GM21723 (cell line): ENCODE data around the gene CIAPIN1.

Experiments used
- ATAC-seq: cut with Tn5 transposase; IDR thresholded peaks from one replicate; pipeline ENCODE4 v1.9.1; 2021; ENCODE audit warnings: mild to moderate bottlenecking, moderate library complexity; ENCODE audit not compliant: unreplicated experiment

The CIAPIN1 gene

DNA sequence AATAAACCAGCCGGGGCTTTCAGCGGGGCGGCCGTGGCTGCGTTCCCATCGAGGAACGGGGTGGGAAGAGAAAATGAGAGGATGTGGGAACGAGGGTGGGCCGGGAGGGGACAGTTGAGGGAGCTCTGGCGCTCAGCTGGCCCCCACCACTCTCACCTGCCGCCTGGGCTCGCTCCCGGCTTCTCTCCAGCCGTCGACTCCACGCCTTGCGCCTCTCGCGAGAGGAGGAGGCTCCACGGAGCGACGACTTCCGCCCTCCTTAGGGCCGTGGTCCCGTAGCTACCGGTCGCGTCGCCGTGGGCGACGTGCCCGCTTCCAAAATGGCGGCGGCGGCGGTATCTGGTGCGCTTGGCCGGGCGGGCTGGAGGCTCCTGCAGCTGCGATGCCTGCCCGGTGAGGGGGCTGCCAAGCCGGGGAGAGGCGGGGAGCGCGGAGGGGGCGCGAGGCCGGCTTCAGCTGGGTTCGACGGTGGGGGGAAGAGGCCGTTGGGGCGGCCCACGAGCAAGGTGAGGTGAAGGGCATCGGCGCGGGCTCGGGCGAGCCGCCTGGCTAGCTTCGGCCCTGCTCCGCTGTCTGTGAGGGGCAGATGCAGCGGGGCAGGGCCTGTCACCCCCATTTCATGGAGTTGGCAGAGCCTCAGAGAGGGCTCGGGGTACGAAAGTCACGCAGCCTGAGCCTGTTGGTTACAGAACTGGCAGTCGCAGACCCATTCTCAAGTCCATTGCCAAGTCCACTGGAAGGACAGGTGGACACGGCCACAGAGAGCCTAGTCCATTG is at the start of gene CIAPIN1, which contains the start of gene COQ9:
TSS of gene CIAPIN1 (minus strand) at position 200 of the 777 bp plus-strand sequence. CDS start 6,457 bp downstream, outside the sequence.
TSS of gene COQ9 (plus strand) at position 294 of the 777 bp plus-strand sequence. CDS start at position 321, 27 bp downstream.
- ATAC-seq, result peak; percentile 97

DNA sequence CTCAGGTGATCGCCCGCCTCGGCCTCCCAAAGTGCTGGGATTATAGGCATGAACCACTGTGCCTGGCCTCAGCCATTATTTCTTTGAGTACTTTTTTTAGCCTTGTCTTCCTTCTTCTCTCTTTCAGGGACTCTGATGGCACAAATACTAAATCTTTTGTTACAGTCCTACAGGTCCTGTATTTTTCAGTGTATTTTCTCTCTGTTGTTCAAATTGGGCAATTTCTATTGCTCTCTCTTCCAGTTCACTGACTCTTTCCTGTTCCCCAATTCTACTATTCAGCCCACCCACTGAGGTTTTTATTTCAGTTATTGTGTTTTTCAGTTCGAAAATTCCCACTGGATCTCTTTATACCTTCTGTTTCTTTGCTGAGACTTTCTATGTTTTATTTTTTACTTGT is 46.6 kb upstream of the CIAPIN1 start:
- ATAC-seq, result no peak

DNA sequence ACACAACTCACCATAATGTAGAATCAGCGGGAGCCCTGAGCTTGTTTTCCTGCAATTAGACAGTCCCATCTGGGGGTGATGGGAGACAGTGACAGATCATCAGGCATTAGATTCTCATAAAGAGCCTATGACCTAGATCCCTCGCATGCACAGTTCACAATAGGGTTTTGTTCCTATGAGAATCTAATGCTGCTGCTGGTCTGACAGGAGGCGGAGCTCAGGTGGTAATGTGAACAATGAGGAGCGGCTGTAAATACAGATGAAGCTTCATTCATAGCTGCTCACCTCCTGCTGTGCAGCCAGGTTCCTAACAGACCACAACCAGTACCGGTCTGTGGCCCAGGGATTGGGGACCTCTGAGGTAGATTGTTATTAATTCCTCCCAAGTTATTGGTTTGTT is 42.0 kb upstream of the CIAPIN1 start:
- no peak for ATAC-seq

DNA sequence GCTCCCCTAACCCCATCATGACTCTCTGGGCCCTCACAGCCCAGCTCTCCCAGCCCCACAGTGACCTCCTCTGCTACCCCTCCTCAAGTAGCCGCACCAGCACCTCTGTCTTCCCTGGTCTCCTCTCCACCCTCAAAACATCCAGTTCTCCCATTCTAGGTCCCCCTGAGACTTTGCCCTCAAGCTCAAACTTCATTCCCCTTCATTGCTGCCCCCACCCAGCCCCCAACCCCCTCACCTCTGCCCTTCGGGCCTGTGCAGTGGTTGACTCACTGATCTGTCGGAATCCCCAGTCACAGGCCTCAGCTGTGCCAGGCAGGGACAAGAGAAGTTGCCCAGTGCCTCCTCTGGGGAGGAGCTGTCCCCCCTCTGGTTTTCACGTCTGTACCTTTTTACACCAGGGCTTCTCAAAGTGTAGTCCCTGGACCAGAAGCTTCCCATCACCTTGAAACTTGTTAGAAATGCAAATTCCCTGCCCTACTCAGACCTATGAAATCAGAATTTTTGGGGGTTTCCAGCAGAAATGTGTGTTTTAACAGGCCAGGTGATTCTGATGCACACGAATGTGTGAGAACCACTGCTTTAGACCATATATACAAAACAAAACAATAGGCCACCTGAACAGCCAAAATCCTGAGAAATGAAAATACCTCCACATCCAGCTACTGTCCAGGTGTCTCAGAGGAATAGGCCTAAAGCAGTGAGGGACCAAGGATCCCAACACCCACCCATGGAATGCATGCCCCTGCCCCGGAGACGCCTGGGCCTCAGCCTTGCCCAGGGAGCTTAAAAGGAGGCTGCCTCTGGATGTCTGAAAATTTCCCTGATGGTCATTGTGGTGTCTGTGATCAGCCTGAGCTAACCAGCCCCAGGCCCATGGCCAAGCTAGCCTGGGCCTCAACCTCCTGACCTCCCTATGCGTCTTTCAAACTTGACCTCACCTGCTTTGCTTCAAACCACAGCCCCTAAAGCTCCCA is 40.0 kb upstream of the CIAPIN1 start:
- ATAC-seq, result no peak

DNA sequence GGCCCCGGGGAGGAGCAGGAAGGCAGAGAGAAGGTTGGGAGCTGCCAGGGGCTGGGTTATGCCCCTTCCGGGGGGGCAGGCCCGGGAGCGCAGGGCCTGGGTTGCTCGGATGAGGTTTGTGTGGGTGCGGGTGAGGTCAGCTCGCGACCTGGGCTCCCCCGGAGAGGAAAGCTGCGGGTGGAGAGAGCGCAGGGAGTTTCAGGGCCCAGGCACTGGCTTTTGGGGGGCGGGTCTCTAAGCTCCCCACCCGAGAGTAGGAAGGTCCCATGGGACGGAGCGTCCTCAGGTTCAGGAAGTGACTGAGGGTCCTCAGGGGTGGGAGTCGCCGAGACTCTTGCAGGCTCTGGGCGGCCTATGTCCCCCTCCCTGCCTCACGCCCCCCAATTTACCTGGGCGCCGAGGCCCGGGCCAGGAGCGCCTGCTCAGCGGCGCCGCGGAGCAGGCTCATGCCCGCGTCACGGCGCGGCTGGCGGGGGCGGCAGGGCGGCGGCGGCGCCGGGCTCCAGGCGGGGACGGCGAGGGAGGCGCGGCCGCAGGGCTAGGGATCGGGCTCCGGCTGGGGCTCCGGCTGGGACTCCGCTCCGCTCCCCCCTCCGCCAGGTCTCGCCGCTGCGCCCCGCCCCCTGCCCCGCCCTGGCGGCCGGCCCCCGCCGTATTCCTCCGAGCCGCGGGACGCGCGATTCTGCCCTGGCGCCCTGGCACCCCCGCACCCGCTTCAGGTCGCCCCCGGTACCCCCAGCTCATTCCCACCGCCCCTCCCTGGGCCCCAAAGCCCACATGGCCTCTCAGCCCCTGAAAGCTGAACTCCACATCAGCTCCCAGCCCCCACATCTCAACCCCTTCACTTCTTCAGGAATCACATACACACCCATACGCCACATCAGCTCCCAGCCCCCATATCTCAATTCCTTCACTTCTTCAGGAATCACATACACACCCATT is 39.0 kb upstream of the CIAPIN1 start, which contains the start of gene DOK4:
TSS of gene DOK4 (minus strand) at position 578 of the 942 bp plus-strand sequence. CDS start 6,986 bp downstream, outside the sequence.
- peak; percentile 92 for ATAC-seq

DNA sequence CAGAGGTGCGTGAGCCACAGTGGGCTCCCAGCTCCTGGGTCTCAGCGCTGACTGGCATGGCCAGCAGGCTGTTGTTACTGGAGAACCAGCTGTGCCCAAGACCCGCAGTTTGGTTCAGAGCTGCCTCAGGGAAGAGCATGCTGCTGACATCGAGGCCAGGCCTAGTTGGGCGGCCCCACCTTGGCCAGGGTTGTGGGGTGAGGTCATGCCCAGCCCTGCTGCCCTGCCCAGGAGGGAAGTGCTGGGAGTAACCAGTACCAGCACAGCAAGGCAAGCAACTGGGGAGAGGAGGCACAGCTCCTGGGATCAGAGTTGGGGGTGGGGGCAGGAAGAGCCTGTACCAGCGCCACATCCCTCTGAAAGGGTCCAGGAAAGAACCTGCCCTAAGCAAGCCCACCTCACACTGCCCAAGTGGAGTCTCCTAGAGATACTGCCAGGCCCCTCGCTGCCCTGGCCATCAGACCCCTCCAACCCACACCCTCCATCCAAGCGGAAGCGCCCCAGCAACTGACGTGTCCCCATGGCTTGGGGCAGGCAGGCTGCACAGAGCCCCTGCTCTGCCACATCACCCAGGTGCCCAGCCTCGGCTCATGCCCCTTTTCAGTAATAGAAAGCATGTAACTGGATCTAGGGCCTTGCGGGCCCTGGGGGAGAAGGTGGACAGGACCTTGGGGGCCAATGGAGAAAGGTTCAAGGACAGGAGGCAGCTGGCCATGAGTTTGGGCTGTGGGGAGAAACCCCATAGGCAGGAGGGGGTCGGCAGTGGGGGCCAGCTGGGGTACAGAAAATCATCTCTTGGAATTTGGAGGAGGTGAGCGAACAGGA is 38.1 kb upstream of the CIAPIN1 start:
- ATAC-seq, result no peak

DNA sequence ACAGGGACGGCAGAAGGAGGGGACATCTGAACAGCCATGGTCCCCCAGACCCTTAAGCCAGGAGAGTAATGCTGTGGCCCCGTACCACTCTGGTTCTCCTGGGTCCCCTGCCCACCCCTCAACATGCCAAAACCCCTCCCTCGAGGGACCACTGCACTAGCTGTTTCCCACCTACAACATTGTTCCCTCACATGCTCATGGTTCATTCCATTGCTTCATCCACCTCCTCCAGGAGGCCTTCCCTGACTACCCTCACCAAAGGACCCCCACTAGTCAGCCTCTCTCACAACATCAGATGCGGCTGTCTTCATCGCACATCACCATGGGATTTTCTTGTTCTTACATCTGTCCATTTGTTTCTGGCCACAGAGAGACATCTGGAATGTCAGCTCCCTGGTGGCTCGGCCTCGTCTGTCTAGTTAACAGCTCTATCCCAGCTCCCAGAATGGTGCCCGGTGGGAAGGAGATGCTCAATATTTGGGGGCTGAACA is 37.4 kb upstream of the CIAPIN1 start:
- no peak for ATAC-seq

DNA sequence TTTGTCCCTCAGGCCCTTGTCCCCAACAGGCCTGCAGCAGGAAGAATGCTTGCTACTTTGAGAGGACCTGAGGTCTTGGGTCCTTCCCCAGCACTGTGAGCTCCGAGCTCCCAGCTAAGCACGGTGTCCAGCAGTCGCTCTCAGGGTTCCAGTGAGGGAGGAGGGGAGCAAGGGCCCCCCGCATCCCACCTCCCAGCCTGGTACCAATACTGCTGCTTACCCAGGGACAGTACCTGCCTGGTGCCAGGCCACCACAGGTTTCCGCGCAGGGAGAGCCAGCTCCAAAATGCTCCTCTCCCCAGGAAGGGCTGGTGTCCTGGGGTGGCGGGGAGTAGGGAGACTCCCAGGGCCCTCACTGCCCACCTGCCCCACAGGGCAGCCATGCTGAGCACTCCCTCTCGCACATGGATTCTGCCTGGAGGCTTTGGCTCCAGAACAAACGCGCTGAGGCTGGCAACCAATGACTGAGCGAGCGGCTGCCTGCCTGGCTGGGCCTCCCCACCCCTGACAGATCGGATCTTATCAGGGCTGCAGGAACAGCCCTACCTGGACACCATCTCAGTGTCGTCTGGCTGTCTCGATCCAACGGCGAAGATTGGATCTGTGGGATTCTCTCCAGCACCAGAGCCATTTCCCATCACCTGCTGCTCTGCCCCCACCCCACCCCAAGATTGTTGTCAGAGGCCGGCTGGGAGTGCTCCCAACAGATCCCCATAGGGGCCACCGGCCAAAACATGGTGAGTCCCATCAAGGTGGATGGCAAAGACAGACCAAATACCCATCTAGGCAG is 36.7 kb upstream of the CIAPIN1 start:
- ATAC-seq, result no peak

DNA sequence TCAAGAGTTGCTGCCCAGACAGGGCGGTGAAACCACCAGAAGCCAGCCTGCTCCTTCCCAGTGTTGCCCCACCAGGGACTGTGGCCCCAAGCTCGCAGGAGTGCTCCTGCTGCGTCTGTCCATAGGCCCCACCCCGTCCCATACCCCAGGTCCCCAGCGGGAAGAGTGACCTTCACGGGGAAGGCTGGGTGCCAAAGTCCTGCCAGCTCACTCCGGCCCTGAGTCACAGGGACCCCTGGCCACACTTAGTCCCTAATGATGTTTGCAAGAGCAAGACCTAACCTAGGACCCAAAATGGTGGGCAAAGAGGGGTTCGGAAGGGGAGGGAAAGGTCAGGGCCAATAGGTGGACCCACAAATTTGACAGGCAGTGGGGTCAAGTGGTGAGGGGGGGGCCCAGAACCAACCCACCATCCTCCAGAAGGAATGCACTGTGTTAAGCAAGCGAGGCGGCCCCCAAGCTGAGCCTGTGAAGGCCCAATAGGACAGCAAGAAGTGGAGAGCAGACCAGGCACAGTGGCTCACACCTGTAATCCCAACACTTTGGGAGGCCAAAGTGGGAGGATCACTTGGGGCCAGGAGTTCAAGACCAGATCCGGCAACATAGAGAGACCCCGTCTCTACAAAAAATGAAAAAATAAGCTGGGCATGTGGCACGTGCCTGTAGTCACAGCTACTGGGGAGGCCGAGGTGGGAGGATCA is 35.8 kb upstream of the CIAPIN1 start:
- ATAC-seq, result no peak

DNA sequence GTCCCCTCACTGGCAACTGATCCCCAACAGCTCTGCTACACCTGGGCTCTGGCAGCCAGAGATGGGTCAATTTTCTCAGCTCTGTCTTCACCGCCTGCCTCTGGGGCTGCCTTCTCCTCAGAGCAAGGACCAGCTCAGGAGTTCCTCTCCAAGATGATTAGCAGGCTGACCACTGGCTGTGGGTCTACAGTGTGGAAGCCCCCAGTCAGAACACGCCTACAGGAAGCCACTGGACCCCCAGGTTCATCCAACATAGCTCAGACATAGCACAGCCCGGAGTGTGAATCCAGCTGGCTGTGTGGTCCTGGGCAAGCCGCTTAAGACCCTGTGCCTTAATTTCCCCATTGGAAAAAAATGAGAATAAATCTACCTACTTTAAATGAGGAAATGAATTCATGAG is 34.2 kb upstream of the CIAPIN1 start:
- no peak for ATAC-seq

DNA sequence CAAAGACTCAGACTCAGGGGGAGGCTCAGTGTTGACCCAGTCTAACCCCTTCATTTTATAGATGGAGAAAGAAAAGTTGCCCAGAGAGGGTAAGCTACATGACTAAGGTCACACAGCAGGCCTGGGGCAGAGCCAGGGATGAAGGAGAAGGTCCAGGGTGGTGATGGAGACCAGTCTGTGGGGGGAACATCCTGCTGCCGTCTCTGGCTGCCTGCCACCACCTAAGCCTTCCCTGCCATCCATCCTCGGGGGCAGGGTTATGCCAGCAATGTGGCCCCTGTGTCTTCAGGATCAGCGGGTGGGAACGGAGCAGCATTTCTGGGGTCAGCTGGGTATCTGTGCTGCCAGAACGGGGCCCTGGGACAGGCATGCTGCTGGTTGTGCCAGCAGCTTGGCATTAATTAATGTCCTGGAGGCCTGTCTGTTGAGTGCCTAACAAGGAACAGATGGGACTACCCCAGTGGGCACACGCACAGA is 33.6 kb upstream of the CIAPIN1 start:
- ATAC-seq, result no peak

DNA sequence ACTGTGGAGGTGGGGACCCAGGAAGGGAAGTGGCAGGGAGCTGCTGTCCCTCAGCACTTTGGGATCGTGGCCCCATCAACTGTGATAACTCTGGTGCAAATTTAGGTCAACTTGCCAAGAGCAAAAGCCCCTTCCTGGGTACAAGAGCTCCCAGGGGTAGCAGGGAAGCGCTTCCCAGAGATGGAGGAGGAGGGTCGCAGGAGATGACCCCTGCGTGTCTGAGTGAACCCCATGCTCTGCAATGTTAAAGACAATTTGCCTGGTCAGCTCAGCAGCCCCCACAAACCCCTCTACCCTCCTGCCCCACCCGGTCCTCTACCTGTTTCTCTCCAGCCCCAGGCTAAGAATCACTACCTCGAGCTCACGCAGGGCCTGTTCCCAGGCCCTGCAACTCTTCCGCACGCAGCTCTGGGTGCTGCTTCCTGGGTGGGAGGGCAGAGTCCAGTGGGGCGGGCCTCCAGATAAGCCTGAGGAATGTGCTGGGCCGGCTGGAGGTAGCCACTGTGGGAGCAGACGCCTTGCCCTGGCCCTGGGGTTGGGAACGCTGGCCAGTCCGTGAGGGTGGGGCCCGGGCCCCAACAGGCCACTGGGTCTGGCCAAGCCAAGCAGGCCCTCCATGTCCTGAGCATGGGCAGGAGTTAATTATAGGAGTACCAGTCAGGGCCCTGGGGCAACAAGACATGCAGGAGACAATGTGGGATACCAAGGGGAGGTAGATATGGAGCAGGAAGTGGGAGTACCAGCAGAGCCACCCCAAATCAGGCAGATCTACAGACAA is 33.0 kb upstream of the CIAPIN1 start:
- ATAC-seq, result no peak

DNA sequence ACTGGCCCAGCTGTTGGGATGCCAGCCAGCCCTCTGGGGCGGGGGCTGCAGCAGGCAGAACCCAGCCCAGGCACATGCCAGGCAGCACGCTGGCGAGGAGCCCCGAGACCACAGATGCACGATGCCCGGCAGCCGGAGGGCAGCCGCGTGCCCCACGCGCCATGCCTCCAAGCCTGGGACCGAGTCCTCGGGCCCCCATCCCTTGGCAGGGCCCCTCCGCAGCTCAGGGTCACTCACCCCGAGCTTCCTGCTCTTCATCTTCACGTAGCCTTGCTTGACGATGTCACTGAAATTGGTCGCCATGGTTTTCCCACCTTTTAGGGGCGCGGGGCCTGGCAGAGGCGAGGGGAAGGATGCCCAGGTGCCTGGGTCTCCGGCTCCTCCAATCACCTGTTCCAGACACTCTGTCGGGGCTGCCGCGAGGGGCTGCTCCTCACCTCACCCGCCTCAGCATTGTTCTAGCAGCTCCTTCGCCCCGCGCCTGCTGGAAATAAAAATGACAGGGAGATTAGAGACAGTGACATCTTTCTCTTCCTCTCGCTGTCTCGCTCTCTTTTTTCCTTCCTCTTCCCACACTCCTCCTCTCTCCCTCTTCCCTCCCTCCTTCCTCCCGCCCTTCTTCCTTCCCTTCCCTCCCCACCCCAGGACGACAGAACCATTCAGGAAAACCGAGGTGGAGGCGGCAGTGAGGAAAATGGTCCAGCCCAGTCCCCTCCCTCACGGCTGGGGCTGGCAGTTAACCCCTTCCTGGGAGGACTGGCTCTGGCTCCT is 32.2 kb upstream of the CIAPIN1 start:
- ATAC-seq, result no peak

DNA sequence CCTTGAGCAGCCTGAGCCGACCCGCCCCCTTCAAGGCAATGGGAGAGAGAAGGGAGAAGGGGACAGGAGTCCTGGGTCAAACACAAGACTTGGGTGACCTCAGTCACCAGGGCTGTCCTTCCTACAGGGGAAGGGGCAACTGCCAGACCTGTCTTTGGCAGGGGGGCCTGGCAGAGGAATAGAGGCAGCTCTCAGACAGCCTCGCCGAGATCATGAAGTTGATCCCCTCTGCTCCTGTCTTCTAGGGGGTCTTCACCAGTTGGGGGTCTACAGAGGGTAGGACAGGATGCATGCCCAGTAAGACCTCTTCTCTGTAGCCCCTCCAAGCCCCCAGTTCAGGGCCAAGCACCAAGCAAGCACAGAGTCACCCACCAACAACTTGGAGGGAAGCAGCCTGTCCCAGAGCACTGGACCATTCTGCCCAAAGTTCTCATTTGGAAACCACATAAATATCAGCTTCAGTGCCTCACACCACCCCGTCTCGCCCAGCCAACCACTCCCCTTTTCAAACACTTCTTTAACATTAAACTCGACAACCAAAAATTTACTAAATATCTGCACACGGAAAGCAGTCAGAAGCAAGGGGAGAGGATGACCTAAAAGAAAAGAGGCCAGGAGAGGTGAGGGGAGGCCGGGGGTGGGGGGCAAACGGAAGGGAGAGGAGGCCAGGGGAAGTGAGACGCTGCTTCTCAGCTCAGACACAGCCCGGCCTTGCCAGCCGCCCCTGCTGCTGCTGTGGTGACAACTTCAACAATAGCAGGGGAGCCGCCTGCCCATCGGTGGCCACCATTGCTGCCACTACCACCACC is 31.4 kb upstream of the CIAPIN1 start:
- ATAC-seq, result no peak

DNA sequence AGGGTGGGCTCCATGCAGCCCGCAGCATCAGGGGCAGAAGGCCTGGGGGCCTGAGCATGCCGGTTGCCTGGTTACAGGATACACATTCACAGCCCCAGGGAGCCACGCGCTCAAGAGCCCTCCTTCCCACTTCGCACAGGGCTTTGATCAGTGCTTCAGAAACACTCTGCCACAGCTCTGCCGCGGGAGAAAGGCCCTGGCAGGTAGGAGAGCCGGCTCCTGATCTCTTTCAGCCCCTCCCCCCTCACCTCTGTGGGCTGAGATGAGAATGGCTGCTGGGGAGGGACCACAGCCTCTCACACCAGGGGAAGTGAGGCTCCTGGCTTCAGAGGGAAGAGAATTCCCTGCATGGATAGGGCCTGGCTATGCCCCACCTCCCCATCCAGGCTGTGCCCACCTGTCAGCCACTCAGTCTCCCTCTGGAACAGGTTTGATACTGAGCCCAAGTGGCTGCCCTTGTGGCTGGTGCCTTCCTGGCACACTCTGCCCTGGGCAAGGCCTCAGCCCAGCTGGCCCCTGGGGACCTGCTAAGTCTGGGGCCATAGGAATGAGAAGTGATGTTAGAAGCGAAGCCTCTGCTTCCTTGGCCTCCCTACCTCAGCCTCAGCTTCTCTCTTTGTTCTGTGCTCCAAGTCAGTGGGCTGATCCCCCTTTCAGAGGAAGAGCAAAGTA is 30.5 kb upstream of the CIAPIN1 start:
- no peak for ATAC-seq
